Spleen (tissue), 7 donors: Measurements from ENCODE around the gene GLRX3.

Source experiments
- CTCF ChIP-seq, 11 experiments: fragments of 200-600 bp in 7 of 11; fragments of 450-650 bp in 4 of 11; sonication (generic) in 4 of 11; IDR thresholded peaks in 8 of 11; conservative IDR thresholded peaks in 3 of 11; 1 replicate in 7 of 11; 2 replicates in 4 of 11; pipeline versions ENCODE4 v1.4.0 to v1.8.0; 2016 to 2021; ENCODE audit warnings: antibody characterized with exemption in 11 of 11, inconsistent platforms in 4 of 11, mild to moderate bottlenecking in 1 of 11
- POLR2A ChIP-seq, 3 donors: fragments of 450-650 bp; IDR thresholded peaks; one replicate each; pipeline ENCODE4 v1.5.1; 2017; ENCODE audit warnings: antibody characterized with exemption in 3 of 3, mild to moderate bottlenecking in 1 of 3
- POLR2AphosphoS5 ChIP-seq, 3 donors: sonication (generic); formaldehyde crosslinking; IDR thresholded peaks; one replicate each; pipeline ENCODE4 v1.5.1; 2017; ENCODE audit warnings: antibody characterized with exemption in 3 of 3
- donor health status: DM: no; HTN: no; CAD: no; lungs with moderate emphysema.
- donor health status: DM: no; HTN: no; CAD: no.
- donor health status: DM: no; HTN: no; CAD: no.

GRCh38 chr10:130127364-130128061, 8.7 kb upstream of the GLRX3 start:
- no peak for TF ChIP-seq POLR2AphosphoS5 (IDR thresholded peaks at IDR 0.05)
- TF ChIP-seq CTCF (IDR thresholded peaks at IDR 0.05 in 8 of 11, conservative IDR thresholded peaks at IDR 0.05 in 3 of 11), result peak in 10 of 11 experiments; percentile 41 to 81 (median 69)
- no peak for TF ChIP-seq POLR2A (IDR thresholded peaks at IDR 0.05)
